ENCODE results near the gene MTOR. TPM values are rescaled to one million over a fixed set of nuclear protein-coding genes. Genes with fewer than 3 reads are reported as not detected.

The MTOR gene
- total and polyA plus RNA-seq, 2 of the 8 experiments (the other 6 are each of a cell fraction or from before 2014, with no cell fraction given), result 44.2 to 76.8 TPM

GRCh38 chr1:11114966-11115365, 147.4 kb downstream of the MTOR start:
- H4K20me1 ChIP-seq (replicated peaks in 1 of 2; ENCODE audit: control insufficient read depth in 1 of 2, insufficient read depth in 2 of 2, low read length in 2 of 2), result no peaks in the 10 kb centered on the region
- no peak overlapping the region for H3K14ac ChIP-seq (ENCODE audit: insufficient read length)
- no peak overlapping the region for H2BK20ac ChIP-seq (ENCODE audit: low read length)
- H3K4me3 ChIP-seq (ENCODE audit: extremely low read depth in 1 of 4, insufficient read depth in 2 of 4, low read depth in 3 of 4, low read length in 4 of 4), result no peak overlapping the region
- no peaks in the 10 kb centered on the region for H3K27me3 ChIP-seq (replicated peaks in 1 of 4; ENCODE audit: control insufficient read depth in 3 of 4, extremely low read depth in 1 of 4, insufficient read depth in 3 of 4, low read length in 3 of 4)
- H3K79me2 ChIP-seq (ENCODE audit: control insufficient read depth in 1 of 2, insufficient read depth in 2 of 2, low read length in 2 of 2), result no peaks in the 10 kb centered on the region
- H2AK5ac ChIP-seq (ENCODE audit: low read depth, low read length), result no peak overlapping the region
- no peak overlapping the region for H3K23ac ChIP-seq (ENCODE audit: insufficient read length)
- CTCF ChIA-PET (ENCODE audit: partially characterized antibody), result interaction anchor here (0.6 kb wide), 1 partner anchor 750 kb away, joined by 3 read pairs; no protein-coding TSS in a partner anchor
- H4K91ac ChIP-seq (replicated peaks; ENCODE audit: insufficient read length, low read length), result no peak overlapping the region
- no peak overlapping the region for H2BK5ac ChIP-seq (ENCODE audit: low read depth, low read length)
- 85% methylated on average over 3 of the region's 3 CpGs; no CpG with 5 or more reads in 1 of the 2 experiments for WGBS, 2 experiments (ENCODE audit: extremely low coverage in 1 of 2, insufficient coverage in 1 of 2, insufficient read length in 1 of 2, insufficient replicate concordance in 2 of 2, low coverage in 1 of 2, low lambda C conversion rate in 2 of 2, missing lambda C conversion rate in 1 of 2)
- H3K4me1 ChIP-seq (replicated peaks in 1 of 4; ENCODE audit: control insufficient read depth in 3 of 4, insufficient read depth in 4 of 4, low read length in 3 of 4), result no peaks in the 10 kb centered on the region
- no peak overlapping the region for H2BK12ac ChIP-seq (ENCODE audit: low read depth, low read length)
- H3K79me1 ChIP-seq (ENCODE audit: low read depth, low read length), result no peaks in the 10 kb centered on the region
- no peaks in the 10 kb centered on the region for H3K23me2 ChIP-seq (ENCODE audit: low read depth, low read length)
- POLR2A ChIA-PET (ENCODE audit: partially characterized antibody), result interaction anchor here (1.5 kb wide), 1 partner anchor 16 kb away, joined by 3 read pairs; no protein-coding TSS in a partner anchor
- no peak overlapping the region for H2BK120ac ChIP-seq (replicated peaks; ENCODE audit: low read depth, low read length)
- H3K56ac ChIP-seq (replicated peaks; ENCODE audit: insufficient read length, low read depth, low read length), result no peak overlapping the region
- no peak overlapping the region for H3K18ac ChIP-seq (ENCODE audit: extremely low read depth, low read length)
- FAIRE-seq, result no peak
- H3K36me3 ChIP-seq (ENCODE audit: control insufficient read depth in 2 of 4, insufficient read depth in 4 of 4, low read length in 3 of 4), result peaks cover 9 to 59% (median 20%) of the 10 kb centered on the region in 4 experiments; a peak in 7 of 8 replicates
- no peak overlapping the region for H3K4ac ChIP-seq (replicated peaks; ENCODE audit: insufficient read length, low read depth, low read length)
- DNase-seq (ENCODE audit: low read depth in 1 of 2, low spot score in 2 of 2), result no peak
- no peaks in the 10 kb centered on the region for H3K9me3 ChIP-seq (ENCODE audit: insufficient read depth in 2 of 2, low read depth in 1 of 2, low read length in 1 of 2)
- H3K9ac ChIP-seq (replicated peaks in 1 of 4; ENCODE audit: extremely low read depth in 1 of 4, low read depth in 3 of 4, low read length in 3 of 4), result no peak overlapping the region
- no peak overlapping the region for H3K27ac ChIP-seq (ENCODE audit: low read depth, low read length)
- H2AFZ ChIP-seq (ENCODE audit: low read length), result no peak overlapping the region
- no peak overlapping the region for H2BK15ac ChIP-seq (ENCODE audit: low read length)
- no peak overlapping the region for H4K5ac ChIP-seq (ENCODE audit: insufficient read length, low read depth, low read length)
- H4K8ac ChIP-seq (ENCODE audit: extremely low read depth, insufficient read depth, low read length), result no peak overlapping the region
- no peak overlapping the region for H3K4me2 ChIP-seq (ENCODE audit: insufficient read depth in 1 of 2, low read depth in 2 of 2, low read length in 2 of 2)
- TF ChIP-seq CREB1 (IDR thresholded peaks at IDR 0.05) (no peak), TEAD4 (IDR thresholded peaks at IDR 0.05; ENCODE audit: low read depth, low read length) (no peak), HDAC2 (IDR thresholded peaks at IDR 0.05; ENCODE audit: borderline replicate concordance in 1 of 2, low read depth in 2 of 2, low read length in 2 of 2) (no peak), RAD21 (IDR thresholded peaks at IDR 0.05 in 1 of 2, conservative IDR thresholded peaks at IDR 0.05 in 1 of 2; ENCODE audit: low read depth in 2 of 2, low read length in 2 of 2) (no peak), SP2 (IDR thresholded peaks at IDR 0.05; ENCODE audit: low read length) (no peak), KDM1A (IDR thresholded peaks at IDR 0.05; ENCODE audit: borderline replicate concordance, low read length) (no peak), SP4 (IDR thresholded peaks at IDR 0.05; ENCODE audit: low read length) (no peak), PHF8 (conservative IDR thresholded peaks at IDR 0.05; ENCODE audit: low read depth, low read length) (no peak), JUND (IDR thresholded peaks at IDR 0.05; ENCODE audit: low read length) (no peak), CBX8 (IDR thresholded peaks at IDR 0.05; ENCODE audit: borderline replicate concordance, low read depth, low read length) (no peak), HDAC6 (IDR thresholded peaks at IDR 0.05; ENCODE audit: low read depth, low read length) (no peak), RFX5 (IDR thresholded peaks at IDR 0.05; ENCODE audit: borderline replicate concordance, low read depth, low read length) (no peak), POU5F1 (IDR thresholded peaks at IDR 0.05; ENCODE audit: low read depth, low read length) (no peak), SAP30 (IDR thresholded peaks at IDR 0.05; ENCODE audit: insufficient read depth, insufficient replicate concordance, low read length) (no peak)

Data from H1 (cell line).